Stimulated activated CD8-positive, alpha-beta memory T cell treated with anti-CD3 and anti-CD28 coated beads, Interleukin-2, amount 100 ng/mL, for 48 hours (primary cell): ENCODE data around the gene FUT3.
"Not testable (repeated sequence)": the region's sequence is repeated elsewhere in the genome, so short reads cannot be mapped to it uniquely, and the experiment has no call there.

ENCODE experiments used
- DNase-seq, 2 donors: peaks; one replicate each; pipeline ENCODE4 v3.0.0-alpha.2; 2020; ENCODE audit warnings: low read depth in 2 of 2

The FUT3 gene

GRCh38 chr19:5848621-5849020, 2.6 kb downstream of the FUT3 start:
- DNase-seq = not testable (repeated sequence)

GRCh38 chr19:5847846-5848245, 3.4 kb downstream of the FUT3 start:
- not testable (repeated sequence) for DNase-seq

- no peak for DNase-seq
These were observed 6.5 kb downstream of the FUT3 start for GRCh38 chr19:5844456-5845433.

GRCh38 chr19:5843295-5843927, 7.8 kb downstream of the FUT3 start:
- no peak for DNase-seq

- not testable (repeated sequence) for DNase-seq
These were observed 9.5 kb downstream of the FUT3 start for GRCh38 chr19:5841735-5842111.

- no peak for DNase-seq
These were observed 11.9 kb downstream of the FUT3 start, which contains the start of gene FUT6 for GRCh38 chr19:5839065-5840017. Gene FUT6, minus strand, starts transcription at chr19:5839702. Its CDS starts 7,135 bp downstream, at chr19:5832567.

- no peak for DNase-seq
These were observed 12.7 kb downstream of the FUT3 start for GRCh38 chr19:5838353-5839064.

- DNase-seq = no peak
These were observed 13.4 kb downstream of the FUT3 start for GRCh38 chr19:5837761-5838352.

GRCh38 chr19:5832527-5833216, 18.6 kb downstream of the FUT3 start:
- no peak for DNase-seq

- no peak for DNase-seq
These were observed 19.2 kb downstream of the FUT3 start for GRCh38 chr19:5832061-5832460.

- DNase-seq = no peak
These were observed 20.1 kb downstream of the FUT3 start for GRCh38 chr19:5831159-5831558.

GRCh38 chr19:5829567-5830310, 21.5 kb downstream of the FUT3 start:
- no peak for DNase-seq

- peak; percentile 38 to 51 for DNase-seq
These were observed 22.3 kb downstream of the FUT3 start for GRCh38 chr19:5828661-5829566.

GRCh38 chr19:5827891-5828660, 23.2 kb downstream of the FUT3 start:
- DNase-seq = peak; percentile 94 to 98

GRCh38 chr19:5827342-5827890, 23.8 kb downstream of the FUT3 start:
- DNase-seq = no peak

GRCh38 chr19:5826531-5827341, 24.5 kb downstream of the FUT3 start:
- no peak for DNase-seq
